ENCODE results near the gene STK39. TPM values are rescaled to one million over a fixed set of nuclear protein-coding genes. Genes with fewer than 3 reads are reported as not detected.

Gene STK39
- total RNA-seq, 1 experiment from 2014 or later, result 15.9 TPM

DNA sequence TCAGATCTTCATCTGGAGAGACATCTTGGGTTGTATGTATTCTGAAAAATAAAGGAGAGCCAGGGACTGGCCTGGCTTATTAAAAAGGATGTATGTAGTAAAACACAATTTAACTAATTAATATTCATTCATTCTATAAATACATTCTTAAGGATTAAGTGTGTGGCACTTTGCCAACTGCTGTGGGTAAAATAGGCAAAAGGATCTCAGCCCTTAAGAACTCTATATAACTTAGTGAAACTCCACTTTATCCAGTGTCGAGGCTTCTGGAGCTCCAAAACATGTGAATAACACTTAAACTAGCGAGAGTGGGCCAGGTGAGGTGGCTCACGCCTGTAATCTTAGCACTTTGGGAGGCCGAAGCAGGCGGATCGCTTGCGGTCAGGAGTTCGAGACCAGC, 7.7 kb upstream of the STK39 start:
- Histone ChIP-seq H3K27ac (ENCODE audit: low read depth, low read length, poor library complexity, severe bottlenecking) (no peak overlapping the region), H3K4me1 (ENCODE audit: insufficient read depth, low read length, poor library complexity, severe bottlenecking) (peaks cover 11% of the 10 kb centered on the region), H3K27me3 (replicated peaks; ENCODE audit: insufficient read depth, low read depth, low read length, poor library complexity) (no peaks in the 10 kb centered on the region), H3K36me3 (ENCODE audit: insufficient read depth, low read length, poor library complexity, severe bottlenecking) (no peaks in the 10 kb centered on the region), H3K4me3 (ENCODE audit: low read depth, low read length, poor library complexity, severe bottlenecking) (no peak overlapping the region), H3K9me3 (ENCODE audit: low read depth, low read length, poor library complexity, severe bottlenecking) (no peaks in the 10 kb centered on the region)
- intact Hi-C loops (cut with micrococcal nuclease; ENCODE audit: unreplicated experiment), result no loop called here
- peak; percentile 61 for DNase-seq (ENCODE audit: low spot score)
- CTCF ChIA-PET, result no interaction called here
- TF ChIP-seq, protein P1, sequence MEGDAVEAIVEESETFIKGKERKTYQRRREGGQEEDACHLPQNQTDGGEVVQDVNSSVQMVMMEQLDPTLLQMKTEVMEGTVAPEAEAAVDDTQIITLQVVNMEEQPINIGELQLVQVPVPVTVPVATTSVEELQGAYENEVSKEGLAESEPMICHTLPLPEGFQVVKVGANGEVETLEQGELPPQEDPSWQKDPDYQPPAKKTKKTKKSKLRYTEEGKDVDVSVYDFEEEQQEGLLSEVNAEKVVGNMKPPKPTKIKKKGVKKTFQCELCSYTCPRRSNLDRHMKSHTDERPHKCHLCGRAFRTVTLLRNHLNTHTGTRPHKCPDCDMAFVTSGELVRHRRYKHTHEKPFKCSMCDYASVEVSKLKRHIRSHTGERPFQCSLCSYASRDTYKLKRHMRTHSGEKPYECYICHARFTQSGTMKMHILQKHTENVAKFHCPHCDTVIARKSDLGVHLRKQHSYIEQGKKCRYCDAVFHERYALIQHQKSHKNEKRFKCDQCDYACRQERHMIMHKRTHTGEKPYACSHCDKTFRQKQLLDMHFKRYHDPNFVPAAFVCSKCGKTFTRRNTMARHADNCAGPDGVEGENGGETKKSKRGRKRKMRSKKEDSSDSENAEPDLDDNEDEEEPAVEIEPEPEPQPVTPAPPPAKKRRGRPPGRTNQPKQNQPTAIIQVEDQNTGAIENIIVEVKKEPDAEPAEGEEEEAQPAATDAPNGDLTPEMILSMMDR (conservative IDR thresholded peaks at IDR 0.05; ENCODE audit: low read depth, low read length), result no peak
- TF ChIP-seq EZH2 (IDR thresholded peaks at IDR 0.05; ENCODE audit: borderline replicate concordance, low read depth, low read length, poor library complexity, severe bottlenecking), result no peak
- BruUV-seq (replicated peaks), result no TSS peak
- POLR2A ChIA-PET (ENCODE audit: low non-redundant PET), result no interaction called here

DNA sequence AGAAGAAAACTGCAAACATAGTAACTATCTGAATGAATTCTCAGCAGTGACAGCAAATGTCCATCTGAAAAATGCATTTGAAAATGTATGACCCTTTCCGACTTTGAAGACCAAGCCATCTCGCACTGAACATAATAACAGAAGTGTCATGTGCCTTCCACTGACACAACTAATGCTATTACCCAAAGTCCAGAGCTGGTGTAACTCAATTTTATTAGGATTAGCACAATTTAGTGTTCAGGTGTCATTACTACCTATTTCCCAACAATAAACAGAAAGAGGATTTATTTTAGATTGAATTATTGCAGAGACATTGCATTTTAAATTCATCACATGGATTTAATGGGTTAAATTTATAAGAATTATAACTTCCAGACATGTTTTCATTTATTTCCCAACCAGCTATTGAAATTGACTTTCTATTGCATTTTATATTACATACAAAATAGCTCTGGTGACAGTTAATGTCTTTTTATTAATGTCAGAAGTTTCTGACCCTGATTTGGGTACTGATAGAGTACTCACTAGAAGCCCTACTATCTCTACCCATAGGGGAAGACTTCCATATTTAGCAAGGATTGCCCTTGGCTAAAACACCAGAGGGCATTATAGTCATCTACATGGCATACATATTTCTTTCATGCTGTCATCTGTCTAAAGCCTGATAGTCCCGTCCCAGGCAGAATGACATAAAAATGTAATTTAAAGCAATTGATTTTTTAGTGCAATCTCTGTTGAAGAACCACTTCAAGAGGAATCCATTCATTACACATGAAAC, 7.0 kb upstream of the STK39 start:
- H3K36me3 ChIP-seq (ENCODE audit: insufficient read depth, low read length, poor library complexity, severe bottlenecking), result no peaks in the 10 kb centered on the region
- no peak overlapping the region for H3K27ac ChIP-seq (ENCODE audit: low read depth, low read length, poor library complexity, severe bottlenecking)
- H3K9me3 ChIP-seq (ENCODE audit: low read depth, low read length, poor library complexity, severe bottlenecking), result no peaks in the 10 kb centered on the region
- intact Hi-C loops (cut with micrococcal nuclease; ENCODE audit: unreplicated experiment), result no loop called here
- H3K27me3 ChIP-seq (replicated peaks; ENCODE audit: insufficient read depth, low read depth, low read length, poor library complexity), result no peaks in the 10 kb centered on the region
- peak; percentile 37 for DNase-seq (ENCODE audit: low spot score)
- CTCF ChIA-PET, result no interaction called here
- TF ChIP-seq EZH2 (IDR thresholded peaks at IDR 0.05; ENCODE audit: borderline replicate concordance, low read depth, low read length, poor library complexity, severe bottlenecking), result no peak
- TF ChIP-seq, protein P1 (conservative IDR thresholded peaks at IDR 0.05; ENCODE audit: low read depth, low read length), result no peak
- no TSS peak for BruUV-seq (replicated peaks)
- H3K4me1 ChIP-seq (ENCODE audit: insufficient read depth, low read length, poor library complexity, severe bottlenecking), result peaks cover 11% of the 10 kb centered on the region
- no peak overlapping the region for H3K4me3 ChIP-seq (ENCODE audit: low read depth, low read length, poor library complexity, severe bottlenecking)
- POLR2A ChIA-PET (ENCODE audit: low non-redundant PET), result no interaction called here

DNA sequence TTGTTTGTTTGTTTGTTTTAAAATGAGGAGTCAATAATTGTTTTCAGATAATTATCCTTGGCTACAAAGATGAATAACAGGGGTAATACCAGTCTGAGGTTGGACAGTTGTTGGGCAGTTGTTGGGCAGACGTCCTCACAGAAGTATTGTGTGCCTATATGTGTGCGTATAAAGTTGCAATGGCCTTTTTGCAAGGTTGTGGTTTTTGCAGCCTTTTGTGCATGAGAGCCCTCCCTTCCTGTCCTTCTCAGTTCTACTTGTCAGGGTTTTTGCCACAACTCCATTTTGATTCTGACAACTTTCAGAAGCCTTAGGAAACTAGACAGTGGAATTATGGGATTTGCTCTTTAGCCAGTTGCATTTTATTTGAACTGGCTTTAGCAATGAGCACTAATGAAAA, 6.0 kb upstream of the STK39 start:
- ChIA-PET POLR2A (ENCODE audit: low non-redundant PET) (no interaction called here), CTCF (no interaction called here)
- no peak for TF ChIP-seq EZH2 (IDR thresholded peaks at IDR 0.05; ENCODE audit: borderline replicate concordance, low read depth, low read length, poor library complexity, severe bottlenecking)
- TF ChIP-seq, protein P1 (conservative IDR thresholded peaks at IDR 0.05; ENCODE audit: low read depth, low read length), result no peak
- H3K27ac ChIP-seq (ENCODE audit: low read depth, low read length, poor library complexity, severe bottlenecking), result no peak overlapping the region
- no peak overlapping the region for H3K4me3 ChIP-seq (ENCODE audit: low read depth, low read length, poor library complexity, severe bottlenecking)
- H3K4me1 ChIP-seq (ENCODE audit: insufficient read depth, low read length, poor library complexity, severe bottlenecking), result peaks cover 11% of the 10 kb centered on the region
- H3K27me3 ChIP-seq (replicated peaks; ENCODE audit: insufficient read depth, low read depth, low read length, poor library complexity), result no peaks in the 10 kb centered on the region
- intact Hi-C loops (cut with micrococcal nuclease; ENCODE audit: unreplicated experiment), result no loop called here
- H3K9me3 ChIP-seq (ENCODE audit: low read depth, low read length, poor library complexity, severe bottlenecking), result no peaks in the 10 kb centered on the region
- BruUV-seq (replicated peaks), result no TSS peak
- H3K36me3 ChIP-seq (ENCODE audit: insufficient read depth, low read length, poor library complexity, severe bottlenecking), result no peaks in the 10 kb centered on the region
- no peak for DNase-seq (ENCODE audit: low spot score)

Data from A673 (cell line).